Uterus (tissue), 2 donors: ENCODE data around the gene SLBP.

Source experiments
- CTCF ChIP-seq, 4 experiments: fragments of 200-600 bp in 2 of 4; fragments of 450-650 bp in 2 of 4; sonication (generic) in 2 of 4; IDR thresholded peaks; one replicate each; pipeline ENCODE4 v1.5.1; 2016 to 2019; ENCODE audit warnings: antibody characterized with exemption in 4 of 4, mild to moderate bottlenecking in 2 of 4, moderate library complexity in 1 of 4
- POLR2A ChIP-seq, 2 donors: fragments of 450-650 bp; IDR thresholded peaks; one replicate each; pipeline ENCODE4 v1.6.1; 2016; ENCODE audit warnings: antibody characterized with exemption in 2 of 2, mild to moderate bottlenecking in 1 of 2, moderate library complexity in 1 of 2

- TF ChIP-seq CTCF (IDR thresholded peaks at IDR 0.05) (no peak), POLR2A (IDR thresholded peaks at IDR 0.05) (no peak)
Observed at GRCh38 chr4:1759170-1759817, 47.2 kb upstream of the SLBP start.
